ENCODE results near the gene TMOD2. TPM values are rescaled to one million over a fixed set of nuclear protein-coding genes. Genes with fewer than 3 reads are reported as not detected.
"Not testable (repeated sequence)": the region's sequence is repeated elsewhere in the genome, so short reads cannot be mapped to it uniquely, and the experiment has no call there.

The TMOD2 gene
- total RNA-seq, 1 donor from 2014 or later = 8.4 TPM

GRCh38 chr15:51782357-51782896 is 31.0 kb downstream of the TMOD2 start:
- Histone ChIP-seq H3K4me2 (ENCODE audit: low read length) (no peak overlapping the region), H3K4me1 (ENCODE audit: insufficient read depth, low read length) (no peaks in the 10 kb centered on the region), H3K27ac (ENCODE audit: low read depth, low read length) (no peak overlapping the region), H3K9ac (ENCODE audit: low read length) (no peak overlapping the region), H3K9me3 (ENCODE audit: insufficient read depth, low read depth, low read length) (no peaks in the 10 kb centered on the region), H3K36me3 (ENCODE audit: insufficient read depth, low read length) (peaks cover 2% of the 10 kb centered on the region), H3K79me2 (ENCODE audit: insufficient read depth, low read length) (no peaks in the 10 kb centered on the region), H2AFZ (ENCODE audit: low read depth, low read length) (no peak overlapping the region), H3K4me3 (ENCODE audit: insufficient read depth, low read depth, low read length) (no peak overlapping the region), H4K20me1 (ENCODE audit: insufficient read depth, low read length) (no peaks in the 10 kb centered on the region), H3K27me3 (ENCODE audit: insufficient read depth, low read length) (no peaks in the 10 kb centered on the region)
- H3K27me3 Mint-ChIP-seq (ENCODE audit: low read depth, unreplicated experiment) = no peaks in the 10 kb centered on the region
- peak; percentile 68 for FAIRE-seq
- TF ChIP-seq EZH2 (IDR thresholded peaks at IDR 0.05; ENCODE audit: insufficient read depth, low read length) = no peak
- TF ChIP-seq CTCF (IDR thresholded peaks at IDR 0.05; ENCODE audit: insufficient read depth, low read depth, low read length) = peak; percentile 18
- no peak for DNase-seq (ENCODE audit: low read depth)
- peaks cover 6% of the 10 kb centered on the region for H3K36me3 Mint-ChIP-seq (ENCODE audit: low read depth, unreplicated experiment)
- H3K27ac Mint-ChIP-seq (ENCODE audit: unreplicated experiment) = no peak overlapping the region
- H3K4me3 Mint-ChIP-seq (ENCODE audit: unreplicated experiment) = no peak overlapping the region
- no peaks in the 10 kb centered on the region for H3K4me1 Mint-ChIP-seq (ENCODE audit: low read depth, unreplicated experiment)
- H3K9me3 Mint-ChIP-seq (ENCODE audit: unreplicated experiment) = no peaks in the 10 kb centered on the region

- H3K36me3 ChIP-seq (ENCODE audit: insufficient read depth, low read length) = peaks cover 2% of the 10 kb centered on the region
- Mint-ChIP-seq H3K27ac (ENCODE audit: unreplicated experiment) (no peak overlapping the region), H3K4me1 (ENCODE audit: low read depth, unreplicated experiment) (no peaks in the 10 kb centered on the region), H3K36me3 (ENCODE audit: low read depth, unreplicated experiment) (peaks cover 6% of the 10 kb centered on the region), H3K4me3 (ENCODE audit: unreplicated experiment) (no peak overlapping the region), H3K9me3 (ENCODE audit: unreplicated experiment) (peaks cover 3% of the 10 kb centered on the region), H3K27me3 (ENCODE audit: low read depth, unreplicated experiment) (no peaks in the 10 kb centered on the region)
- H3K4me2 ChIP-seq (ENCODE audit: low read length) = no peak overlapping the region
- no peak overlapping the region for H2AFZ ChIP-seq (ENCODE audit: low read depth, low read length)
- FAIRE-seq (no peak), DNase-seq (ENCODE audit: low read depth) (no peak)
- no peaks in the 10 kb centered on the region for H3K4me1 ChIP-seq (ENCODE audit: insufficient read depth, low read length)
- H4K20me1 ChIP-seq (ENCODE audit: insufficient read depth, low read length) = no peaks in the 10 kb centered on the region
- no peaks in the 10 kb centered on the region for H3K27me3 ChIP-seq (ENCODE audit: insufficient read depth, low read length)
- H3K4me3 ChIP-seq (ENCODE audit: insufficient read depth, low read depth, low read length) = no peak overlapping the region
- TF ChIP-seq EZH2 (IDR thresholded peaks at IDR 0.05; ENCODE audit: insufficient read depth, low read length) (no peak), CTCF (IDR thresholded peaks at IDR 0.05; ENCODE audit: insufficient read depth, low read depth, low read length) (no peak)
- H3K9ac ChIP-seq (ENCODE audit: low read length) = no peak overlapping the region
- no peaks in the 10 kb centered on the region for H3K79me2 ChIP-seq (ENCODE audit: insufficient read depth, low read length)
- H3K27ac ChIP-seq (ENCODE audit: low read depth, low read length) = no peak overlapping the region
- H3K9me3 ChIP-seq (ENCODE audit: insufficient read depth, low read depth, low read length) = no peaks in the 10 kb centered on the region
These were observed 32.6 kb downstream of the TMOD2 start for GRCh38 chr15:51783967-51784366.

GRCh38 chr15:51787130-51787529 is 35.7 kb downstream of the TMOD2 start:
- FAIRE-seq; H3K4me1 Mint-ChIP-seq (ENCODE audit: low read depth, unreplicated experiment); H3K36me3 Mint-ChIP-seq (ENCODE audit: low read depth, unreplicated experiment); H3K27ac ChIP-seq (ENCODE audit: low read depth, low read length); H3K9me3 Mint-ChIP-seq (ENCODE audit: unreplicated experiment); H3K36me3 ChIP-seq (ENCODE audit: insufficient read depth, low read length); H3K4me2 ChIP-seq (ENCODE audit: low read length); H4K20me1 ChIP-seq (ENCODE audit: insufficient read depth, low read length); H3K4me3 Mint-ChIP-seq (ENCODE audit: unreplicated experiment); H3K4me3 ChIP-seq (ENCODE audit: insufficient read depth, low read depth, low read length); H3K27me3 Mint-ChIP-seq (ENCODE audit: low read depth, unreplicated experiment); DNase-seq (ENCODE audit: low read depth); H3K27ac Mint-ChIP-seq (ENCODE audit: unreplicated experiment); H3K79me2 ChIP-seq (ENCODE audit: insufficient read depth, low read length); H2AFZ ChIP-seq (ENCODE audit: low read depth, low read length); H3K4me1 ChIP-seq (ENCODE audit: insufficient read depth, low read length); H3K9ac ChIP-seq (ENCODE audit: low read length); H3K9me3 ChIP-seq (ENCODE audit: insufficient read depth, low read depth, low read length); H3K27me3 ChIP-seq (ENCODE audit: insufficient read depth, low read length): not testable (repeated sequence)

GRCh38 chr15:51792474-51792873 is 41.1 kb downstream of the TMOD2 start:
- FAIRE-seq; H3K9me3 Mint-ChIP-seq (ENCODE audit: unreplicated experiment); H3K27ac Mint-ChIP-seq (ENCODE audit: unreplicated experiment); DNase-seq (ENCODE audit: low read depth); H3K9ac ChIP-seq (ENCODE audit: low read length); H3K27me3 ChIP-seq (ENCODE audit: insufficient read depth, low read length); H3K4me3 Mint-ChIP-seq (ENCODE audit: unreplicated experiment); H3K4me2 ChIP-seq (ENCODE audit: low read length); H3K79me2 ChIP-seq (ENCODE audit: insufficient read depth, low read length); H3K4me1 Mint-ChIP-seq (ENCODE audit: low read depth, unreplicated experiment); H3K27ac ChIP-seq (ENCODE audit: low read depth, low read length); H4K20me1 ChIP-seq (ENCODE audit: insufficient read depth, low read length); H3K4me1 ChIP-seq (ENCODE audit: insufficient read depth, low read length); H3K9me3 ChIP-seq (ENCODE audit: insufficient read depth, low read depth, low read length); H2AFZ ChIP-seq (ENCODE audit: low read depth, low read length); H3K4me3 ChIP-seq (ENCODE audit: insufficient read depth, low read depth, low read length); H3K36me3 ChIP-seq (ENCODE audit: insufficient read depth, low read length); H3K36me3 Mint-ChIP-seq (ENCODE audit: low read depth, unreplicated experiment); H3K27me3 Mint-ChIP-seq (ENCODE audit: low read depth, unreplicated experiment): not testable (repeated sequence)

All from astrocyte (in vitro differentiated cells and primary cell).